Vagina (tissue), 2 donors: ENCODE results near the gene ADAR. TPM values are rescaled to one million over a fixed set of nuclear protein-coding genes. Genes with fewer than 3 reads are reported as not detected.

Experiments
- DNase-seq, 2 donors: peaks; one replicate each; pipeline ENCODE4 v3.0.0-alpha.2; 2017; ENCODE audit errors: extremely low spot score in 2 of 2
- H3K27ac ChIP-seq: fragments of 200-600 bp; sonication (generic); one replicate; pipeline ENCODE4 v1.5.1; 2019
- H3K27me3 ChIP-seq: fragments of 200-600 bp; sonication (generic); one replicate; pipeline ENCODE4 v1.5.1; 2019
- H3K36me3 ChIP-seq, 2 donors: fragments of 200-600 bp; sonication (generic); one replicate each; pipeline ENCODE4 v1.5.1; 2017 to 2019
- H3K4me1 ChIP-seq: fragments of 200-600 bp; sonication (generic); one replicate; pipeline ENCODE4 v1.5.1; 2019
- H3K4me3 ChIP-seq, 2 donors: fragments of 200-600 bp; sonication (generic); 1 replicate in 1 of 2; 2 replicates in 1 of 2; pipeline ENCODE4 v1.5.1; 2016 to 2019
- H3K9me3 ChIP-seq: fragments of 200-600 bp; sonication (generic); one replicate; pipeline ENCODE4 v1.5.1; 2019
- CTCF ChIP-seq, 3 experiments: fragments of 450-650 bp in 2 of 3; fragments of 200-600 bp in 1 of 3; sonication (generic) in 1 of 3; IDR thresholded peaks; one replicate each; pipeline ENCODE4 v1.5.1; 2017 to 2019; ENCODE audit warnings: antibody characterized with exemption in 3 of 3, mild to moderate bottlenecking in 2 of 3, moderate library complexity in 2 of 3
- POLR2A ChIP-seq, 2 donors: fragments of 450-650 bp; IDR thresholded peaks; one replicate each; pipeline ENCODE4 v1.6.1; 2017; ENCODE audit warnings: antibody characterized with exemption in 2 of 2, mild to moderate bottlenecking in 2 of 2, moderate library complexity in 2 of 2
- POLR2AphosphoS5 ChIP-seq, 2 donors: sonication (generic); formaldehyde crosslinking; IDR thresholded peaks; one replicate each; pipeline ENCODE4 v1.9.0; 2017; ENCODE audit warnings: antibody characterized with exemption in 2 of 2, mild to moderate bottlenecking in 2 of 2, low read depth in 1 of 2; ENCODE audit not compliant: insufficient read depth in 1 of 2
- intact Hi-C: fragments of 100-400 bp; cut with DNase I; formaldehyde crosslinking; loops from one replicate; pipeline ENCODE4 v1.15.1; 2023
- total RNA-seq: library from RNA; depleted of rRNA; stranded (reverse); fragments of >200 nt; gene quantifications from one replicate; pipeline ENCODE4 v1.2.3, GENCODE V29; 2016

ADAR gene
- total RNA-seq, 1 donor from 2014 or later, result 92.1 TPM

DNA sequence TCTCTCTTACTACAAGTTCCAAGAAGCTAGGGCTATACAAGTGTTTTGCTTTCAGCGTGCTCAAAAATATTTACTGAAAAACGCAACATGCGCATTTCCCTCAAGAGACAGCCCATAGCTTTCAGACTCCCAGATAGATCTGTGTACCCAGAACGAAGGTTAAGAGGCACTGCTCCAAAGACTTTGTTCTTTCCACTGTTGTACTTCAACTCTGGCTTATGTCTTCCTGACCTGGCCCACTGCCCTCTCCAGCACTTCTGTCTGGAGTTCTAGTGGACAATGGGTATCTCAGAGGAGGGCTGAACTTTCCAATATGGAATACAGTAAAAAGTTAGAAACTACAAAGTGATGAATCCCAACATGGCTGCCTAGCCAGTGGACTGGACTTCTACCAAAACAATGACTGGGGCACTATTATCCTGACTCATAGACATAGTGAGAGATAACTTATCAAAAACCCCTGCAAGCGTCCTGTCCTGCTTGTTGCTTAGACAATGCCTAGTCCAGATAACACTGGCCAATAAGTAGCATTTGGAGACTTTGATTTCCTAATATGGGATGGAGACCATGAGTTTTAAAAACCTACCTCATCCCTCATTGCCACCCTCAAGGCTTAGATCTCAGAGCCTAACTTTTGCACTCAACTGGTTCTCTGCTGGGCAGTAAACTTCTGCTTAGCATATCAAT is 8.8 kb upstream of the ADAR start:
- Histone ChIP-seq H3K27ac (no peak overlapping the region), H3K36me3 (no peaks in the 10 kb centered on the region), H3K27me3 (no peaks in the 10 kb centered on the region), H3K4me1 (no peaks in the 10 kb centered on the region), H3K4me3 (no peak overlapping the region), H3K9me3 (no peaks in the 10 kb centered on the region)
- no peak for TF ChIP-seq CTCF (IDR thresholded peaks at IDR 0.05)
- TF ChIP-seq POLR2A (IDR thresholded peaks at IDR 0.05), result no peak
- no peak for TF ChIP-seq POLR2AphosphoS5 (IDR thresholded peaks at IDR 0.05; ENCODE audit: insufficient read depth in 1 of 2, low read depth in 1 of 2)
- DNase-seq, result no peak
- intact Hi-C loops, result no loop called here

DNA sequence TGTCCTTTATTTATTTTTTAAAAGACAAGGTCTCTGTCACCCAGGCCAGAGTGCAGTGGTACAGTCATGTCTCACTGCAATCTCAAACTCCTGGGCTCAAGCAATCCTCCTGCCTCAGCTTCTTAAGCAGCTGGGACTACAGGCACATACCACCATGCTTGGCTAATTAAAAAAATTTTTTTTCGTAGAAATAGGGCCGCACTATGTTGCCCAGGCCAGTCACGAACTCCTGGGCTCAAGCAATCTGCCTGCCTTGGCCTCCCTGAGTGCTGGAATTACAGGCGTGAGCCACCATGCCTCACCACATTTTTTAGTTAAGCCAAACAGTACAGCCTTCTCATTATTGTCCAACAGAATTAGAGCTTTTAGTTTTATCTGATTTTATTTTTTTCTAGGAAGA is 7.4 kb upstream of the ADAR start:
- Histone ChIP-seq H3K27ac (no peak overlapping the region), H3K9me3 (no peaks in the 10 kb centered on the region), H3K36me3 (no peaks in the 10 kb centered on the region), H3K4me1 (no peaks in the 10 kb centered on the region), H3K27me3 (no peaks in the 10 kb centered on the region), H3K4me3 (no peak overlapping the region)
- no peak for TF ChIP-seq POLR2AphosphoS5 (IDR thresholded peaks at IDR 0.05; ENCODE audit: insufficient read depth in 1 of 2, low read depth in 1 of 2)
- no peak for TF ChIP-seq POLR2A (IDR thresholded peaks at IDR 0.05)
- no peak for TF ChIP-seq CTCF (IDR thresholded peaks at IDR 0.05)
- DNase-seq, result no peak
- intact Hi-C loops, result no loop called here

GRCh38 chr1:154614901-154615300 is 6.9 kb upstream of the ADAR start:
- intact Hi-C loops, result no loop called here

DNA sequence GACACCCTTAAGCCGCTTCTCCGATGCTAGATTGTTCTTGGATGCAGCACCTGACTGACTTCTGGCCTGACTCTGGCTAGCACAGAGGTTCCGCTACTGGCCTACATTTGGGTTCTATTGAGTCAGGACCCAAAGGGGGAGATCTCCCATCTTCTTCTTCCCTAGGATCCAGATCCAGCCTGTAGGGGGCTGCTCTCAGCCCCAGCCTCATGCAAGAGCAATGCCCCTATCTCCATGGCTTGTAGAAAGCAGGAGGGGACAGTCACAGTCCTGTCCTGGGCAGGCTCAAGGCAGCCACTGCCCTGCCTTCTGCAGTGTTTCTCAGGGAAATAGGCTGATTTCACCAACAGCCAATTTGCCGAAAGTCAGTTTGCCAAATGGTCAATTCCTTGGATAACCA is 6.3 kb upstream of the ADAR start:
- Histone ChIP-seq H3K4me1 (peaks cover 4% of the 10 kb centered on the region), H3K9me3 (no peaks in the 10 kb centered on the region), H3K27me3 (no peaks in the 10 kb centered on the region), H3K36me3 (no peaks in the 10 kb centered on the region), H3K27ac (no peak overlapping the region), H3K4me3 (no peak overlapping the region)
- DNase-seq, result no peak
- intact Hi-C loops, result no loop called here
- TF ChIP-seq CTCF (IDR thresholded peaks at IDR 0.05) (no peak), POLR2A (IDR thresholded peaks at IDR 0.05) (no peak), POLR2AphosphoS5 (IDR thresholded peaks at IDR 0.05; ENCODE audit: insufficient read depth in 1 of 2, low read depth in 1 of 2) (no peak)

More at GRCh38 chr1:154614901-154615300, 6.9 kb upstream of the ADAR start:
- Histone ChIP-seq H3K27ac (no peak overlapping the region), H3K27me3 (no peaks in the 10 kb centered on the region), H3K36me3 (no peaks in the 10 kb centered on the region), H3K4me1 (no peaks in the 10 kb centered on the region), H3K4me3 (no peak overlapping the region), H3K9me3 (no peaks in the 10 kb centered on the region)
- TF ChIP-seq CTCF (IDR thresholded peaks at IDR 0.05) (no peak), POLR2A (IDR thresholded peaks at IDR 0.05) (no peak), POLR2AphosphoS5 (IDR thresholded peaks at IDR 0.05; ENCODE audit: insufficient read depth in 1 of 2, low read depth in 1 of 2) (no peak)
- no peak for DNase-seq

GRCh38 chr1:154611150-154611862 is 3.3 kb upstream of the ADAR start:
- no peaks in the 10 kb centered on the region for H3K9me3 ChIP-seq
- H3K27ac ChIP-seq, result no peak overlapping the region
- H3K27me3 ChIP-seq, result no peaks in the 10 kb centered on the region
- no peak for DNase-seq
- H3K4me1 ChIP-seq, result peaks cover 19% of the 10 kb centered on the region
- no peaks in the 10 kb centered on the region for H3K36me3 ChIP-seq
- TF ChIP-seq CTCF (IDR thresholded peaks at IDR 0.05), result no peak
- intact Hi-C loops, result no loop called here
- no peak overlapping the region for H3K4me3 ChIP-seq
